GM06990 (cell line): ENCODE measurements around the gene EVI2B.

Experiments
- DNase-seq: peaks from one replicate; pipeline ENCODE4 v3.0.0-alpha.2; 2011; ENCODE audit not compliant: insufficient read length; ENCODE audit errors: extremely low read depth
- H3K27me3 ChIP-seq: replicated peaks from 2 replicates; pipeline ENCODE4 v1.6.0; 2011; ENCODE audit warnings: low read length; ENCODE audit not compliant: control insufficient read depth, insufficient read depth
- H3K36me3 ChIP-seq: 2 replicates; pipeline ENCODE4 v1.5.1; 2011; ENCODE audit warnings: low read length; ENCODE audit not compliant: control insufficient read depth, insufficient read depth
- H3K4me3 ChIP-seq: replicated peaks from 2 replicates; pipeline ENCODE4 v1.5.1; 2011; ENCODE audit warnings: low read depth, mild to moderate bottlenecking, control low read depth, low read length
- CTCF ChIP-seq: IDR thresholded peaks from 2 replicates; pipeline ENCODE4 v1.5.1; 2011; ENCODE audit warnings: low read length, control low read depth, mild to moderate bottlenecking, inconsistent platforms; ENCODE audit not compliant: insufficient read depth, poor library complexity, severe bottlenecking

EVI2B gene

GRCh38 chr17:31296142-31296541 is 17.7 kb downstream of the EVI2B start:
- no peaks in the 10 kb centered on the region for H3K36me3 ChIP-seq
- no peak for TF ChIP-seq CTCF
- DNase-seq = no peak
- no peak overlapping the region for H3K4me3 ChIP-seq
- H3K27me3 ChIP-seq = no peaks in the 10 kb centered on the region

- no peak overlapping the region for H3K4me3 ChIP-seq
- TF ChIP-seq CTCF = no peak
- no peaks in the 10 kb centered on the region for H3K36me3 ChIP-seq
- DNase-seq = no peak
- no peaks in the 10 kb centered on the region for H3K27me3 ChIP-seq
These were observed 18.4 kb downstream of the EVI2B start for GRCh38 chr17:31295489-31295871.

GRCh38 chr17:31294820-31295488 is 18.9 kb downstream of the EVI2B start:
- TF ChIP-seq CTCF = no peak

GRCh38 chr17:31294231-31294630 is 19.6 kb downstream of the EVI2B start:
- no peak for DNase-seq
- H3K36me3 ChIP-seq = no peaks in the 10 kb centered on the region

More at GRCh38 chr17:31294820-31295488, 18.9 kb downstream of the EVI2B start:
- Histone ChIP-seq H3K27me3 (no peaks in the 10 kb centered on the region), H3K4me3 (no peak overlapping the region), H3K36me3 (no peaks in the 10 kb centered on the region)
- DNase-seq = no peak

GRCh38 chr17:31293581-31293980 is 20.3 kb downstream of the EVI2B start:
- no peaks in the 10 kb centered on the region for H3K27me3 ChIP-seq
- no peak overlapping the region for H3K4me3 ChIP-seq
- no peak for TF ChIP-seq CTCF
- H3K36me3 ChIP-seq = no peaks in the 10 kb centered on the region
- DNase-seq = no peak

More at GRCh38 chr17:31294231-31294630, 19.6 kb downstream of the EVI2B start:
- no peak for TF ChIP-seq CTCF
- no peak overlapping the region for H3K4me3 ChIP-seq
- H3K27me3 ChIP-seq = no peaks in the 10 kb centered on the region

- Histone ChIP-seq H3K36me3 (no peaks in the 10 kb centered on the region; the same call in none of the 2 replicates), H3K27me3 (no peaks in the 10 kb centered on the region), H3K4me3 (no peak overlapping the region)
- DNase-seq = no peak
- TF ChIP-seq CTCF = no peak
These were observed 22.0 kb downstream of the EVI2B start for GRCh38 chr17:31291820-31292219.
